ENCODE measurements around the gene RAB33B. TPM values are rescaled to one million over a fixed set of nuclear protein-coding genes. Genes with fewer than 3 reads are reported as not detected.
"Not testable (repeated sequence)": the region's sequence is repeated elsewhere in the genome, so short reads cannot be mapped to it uniquely, and the experiment has no call there.

RAB33B gene
- total RNA-seq (10 to 100 TPM; 16.4 to 16.6 TPM), polyA plus RNA-seq (10 to 100 TPM in 1 of 2 donors, 1 to 10 TPM in 1; 9.4 to 10.3 TPM)

GRCh38 chr4:139454111-139455045 is at the start of gene RAB33B:
Gene RAB33B, plus strand, starts transcription at chr4:139454121. Its CDS starts 75 bp downstream, at chr4:139454196.
- no peak for DNase-seq
- Mint-ChIP-seq H3K27me3 (no peaks in the 10 kb centered on the region), H3K4me1 (peaks cover 50 to 78% (median 64%) of the 10 kb centered on the region in 4 donors), H3K9me3 (no peaks in the 10 kb centered on the region), H3K27ac (peak within 1 kb of the TSS; percentile 98 to 100 (median 99)), H3K36me3 (peaks cover 0 to 19% of the 10 kb centered on the region in 2 donors), H3K4me3 (peak within 1 kb of the TSS; percentile 95 to 99 (median 97))
- H3K27ac ChIP-seq (ENCODE audit: low read depth, low read length): peak within 1 kb of the TSS; percentile 89
- H3K27me3 ChIP-seq (ENCODE audit: insufficient read depth, low read length): no peaks in the 10 kb centered on the region
- no peaks in the 10 kb centered on the region for H3K36me3 ChIP-seq (ENCODE audit: insufficient read depth, low read length)
- POLR2A ChIA-PET (ENCODE audit: partially characterized antibody): interaction anchor here (1.0 to 5.7 kb wide), 9 partner anchors 15 to 919 kb away, joined by 3 to 73 read pairs (median 5); partner anchors contain the start of genes NAA15, NDUFC1, NOCT and SCOC
- intact Hi-C loops (cut with micrococcal nuclease): loop anchor here (5.0 kb wide), 3 partner anchors 698 to 1068 kb away; partner anchors contain the start of genes ELMOD2, MAML3 and SCOC
- H3K4me3 ChIP-seq (ENCODE audit: low read length in 2 of 2): peak within 1 kb of the TSS; percentile 71 to 93
- H3K9me3 ChIP-seq (ENCODE audit: control insufficient read depth in 1 of 2, low read length in 2 of 2): no peaks in the 10 kb centered on the region
- peaks cover 66% of the 10 kb centered on the region for H3K4me1 ChIP-seq (ENCODE audit: insufficient read depth, low read length)
- CTCF ChIA-PET (ENCODE audit: partially characterized antibody): interaction anchor here (1.6 kb wide), 1 partner anchor 424 kb away, joined by 9 read pairs; no protein-coding TSS in a partner anchor

- intact Hi-C loops (cut with micrococcal nuclease): loop anchor here (10.0 kb wide), 1 partner anchor 376 kb away; no protein-coding TSS in a partner anchor
- CTCF ChIA-PET (ENCODE audit: partially characterized antibody): no interaction called here
These were observed 43.6 kb upstream of the RAB33B start for GRCh38 chr4:139410312-139410711.

GRCh38 chr4:139414671-139415210 is 39.2 kb upstream of the RAB33B start:
- intact Hi-C loops (cut with micrococcal nuclease): loop anchor here (10.0 kb wide), 1 partner anchor 380 kb away; no protein-coding TSS in a partner anchor
- CTCF ChIA-PET (ENCODE audit: partially characterized antibody): interaction anchor here (1.8 to 1.9 kb wide), 2 partner anchors 384 kb away, joined by 5 to 6 read pairs; no protein-coding TSS in a partner anchor
- POLR2A ChIA-PET (ENCODE audit: partially characterized antibody): not testable (repeated sequence)

More at GRCh38 chr4:139410312-139410711, 43.6 kb upstream of the RAB33B start:
- Histone ChIP-seq H3K4me1 (ENCODE audit: insufficient read depth, low read length) (no peaks in the 10 kb centered on the region), H3K36me3 (ENCODE audit: insufficient read depth, low read length) (no peaks in the 10 kb centered on the region), H3K9me3 (ENCODE audit: control insufficient read depth in 1 of 2, low read length in 2 of 2) (no peaks in the 10 kb centered on the region), H3K27me3 (ENCODE audit: insufficient read depth, low read length) (no peaks in the 10 kb centered on the region), H3K27ac (ENCODE audit: low read depth, low read length) (no peak overlapping the region), H3K4me3 (ENCODE audit: low read length in 2 of 2) (no peak overlapping the region)
- peaks cover 0 to 3% (median 0%) of the 10 kb centered on the region in 4 donors for H3K4me1 Mint-ChIP-seq
- no peaks in the 10 kb centered on the region for H3K27me3 Mint-ChIP-seq
- peaks cover 23 to 41% of the 10 kb centered on the region in 2 donors for H3K36me3 Mint-ChIP-seq
- H3K27ac Mint-ChIP-seq: peak overlapping the region in 1 of 7 donors; percentile 37
- no peak overlapping the region for H3K4me3 Mint-ChIP-seq
- POLR2A ChIA-PET (ENCODE audit: partially characterized antibody): no interaction called here
- peaks cover 0 to 15% (median 8%) of the 10 kb centered on the region in 8 donors for H3K9me3 Mint-ChIP-seq
- no peak for DNase-seq

GRCh38 chr4:139416073-139416673 is 37.7 kb upstream of the RAB33B start:
- H3K27me3 Mint-ChIP-seq: no peaks in the 10 kb centered on the region
- DNase-seq: peak in 4 of 5 donors; percentile 28 to 47 (median 42)
- H3K4me3 Mint-ChIP-seq: no peak overlapping the region
- POLR2A ChIA-PET (ENCODE audit: partially characterized antibody): interaction anchor here (0.8 to 1.0 kb wide), 2 partner anchors 37 to 115 kb away, joined by 3 read pairs; partner anchors contain the start of gene NAA15
- Histone ChIP-seq H3K4me3 (ENCODE audit: low read length in 2 of 2) (no peak overlapping the region), H3K27me3 (ENCODE audit: insufficient read depth, low read length) (no peaks in the 10 kb centered on the region), H3K27ac (ENCODE audit: low read depth, low read length) (no peak overlapping the region), H3K4me1 (ENCODE audit: insufficient read depth, low read length) (no peaks in the 10 kb centered on the region), H3K9me3 (ENCODE audit: control insufficient read depth in 1 of 2, low read length in 2 of 2) (no peaks in the 10 kb centered on the region), H3K36me3 (ENCODE audit: insufficient read depth, low read length) (no peaks in the 10 kb centered on the region)
- peaks cover 0 to 20% (median 12%) of the 10 kb centered on the region in 8 donors for H3K9me3 Mint-ChIP-seq
- peaks cover 21 to 45% of the 10 kb centered on the region in 2 donors for H3K36me3 Mint-ChIP-seq
- H3K4me1 Mint-ChIP-seq: peaks cover 4 to 17% (median 5%) of the 10 kb centered on the region in 4 donors
- H3K27ac Mint-ChIP-seq: no peak overlapping the region
- CTCF ChIA-PET (ENCODE audit: partially characterized antibody): interaction anchor here (0.7 to 1.9 kb wide), 10 partner anchors 9 to 407 kb away, joined by 3 to 6 read pairs (median 3); no protein-coding TSS in a partner anchor
- intact Hi-C loops (cut with micrococcal nuclease): loop anchor here (1.0 to 10.0 kb wide), 5 partner anchors 37 to 381 kb away; no protein-coding TSS in a partner anchor

More at GRCh38 chr4:139414671-139415210, 39.2 kb upstream of the RAB33B start:
- peaks cover 4 to 10% (median 5%) of the 10 kb centered on the region in 4 donors for H3K4me1 Mint-ChIP-seq
- H3K4me1 ChIP-seq (ENCODE audit: insufficient read depth, low read length); H3K27ac ChIP-seq (ENCODE audit: low read depth, low read length); DNase-seq; H3K27me3 Mint-ChIP-seq; H3K36me3 ChIP-seq (ENCODE audit: insufficient read depth, low read length); H3K9me3 ChIP-seq (ENCODE audit: control insufficient read depth in 1 of 2, low read length in 2 of 2); H3K4me3 Mint-ChIP-seq; H3K4me3 ChIP-seq (ENCODE audit: low read length in 2 of 2); H3K27me3 ChIP-seq (ENCODE audit: insufficient read depth, low read length): not testable (repeated sequence)
- H3K9me3 Mint-ChIP-seq: peaks cover 0 to 16% (median 9%) of the 10 kb centered on the region in 8 donors
- peaks cover 17 to 35% of the 10 kb centered on the region in 2 donors for H3K36me3 Mint-ChIP-seq
- peak overlapping the region in 1 of 7 donors; percentile 73 for H3K27ac Mint-ChIP-seq

GRCh38 chr4:139419388-139419914 is 34.5 kb upstream of the RAB33B start:
- Mint-ChIP-seq H3K9me3 (peaks cover 0 to 28% (median 16%) of the 10 kb centered on the region in 8 donors), H3K4me3 (no peak overlapping the region), H3K4me1 (peaks cover 3 to 17% (median 4%) of the 10 kb centered on the region in 4 donors), H3K27ac (peak overlapping the region in 4 of 7 donors; percentile 29 to 82 (median 61)), H3K36me3 (peaks cover 9 to 46% of the 10 kb centered on the region in 2 donors), H3K27me3 (no peaks in the 10 kb centered on the region)
- H3K4me1 ChIP-seq (ENCODE audit: insufficient read depth, low read length): no peaks in the 10 kb centered on the region
- peak in 1 of 5 donors; percentile 14 for DNase-seq
- H3K9me3 ChIP-seq (ENCODE audit: control insufficient read depth in 1 of 2, low read length in 2 of 2): no peaks in the 10 kb centered on the region
- ChIA-PET POLR2A (ENCODE audit: partially characterized antibody) (no interaction called here), CTCF (ENCODE audit: partially characterized antibody) (interaction anchor here (1.1 to 2.1 kb wide), 2 partner anchors 33 to 234 kb away, joined by 3 to 8 read pairs; no protein-coding TSS in a partner anchor)
- no peak overlapping the region for H3K27ac ChIP-seq (ENCODE audit: low read depth, low read length)
- no peak overlapping the region for H3K4me3 ChIP-seq (ENCODE audit: low read length in 2 of 2)
- H3K27me3 ChIP-seq (ENCODE audit: insufficient read depth, low read length): no peaks in the 10 kb centered on the region
- no peaks in the 10 kb centered on the region for H3K36me3 ChIP-seq (ENCODE audit: insufficient read depth, low read length)
- intact Hi-C loops (cut with micrococcal nuclease): loop anchor here (10.0 kb wide), 1 partner anchor 385 kb away; no protein-coding TSS in a partner anchor

- Histone ChIP-seq H3K4me3 (ENCODE audit: low read length in 2 of 2) (no peak overlapping the region), H3K27me3 (ENCODE audit: insufficient read depth, low read length) (no peaks in the 10 kb centered on the region), H3K9me3 (ENCODE audit: control insufficient read depth in 1 of 2, low read length in 2 of 2) (no peaks in the 10 kb centered on the region), H3K4me1 (ENCODE audit: insufficient read depth, low read length) (no peaks in the 10 kb centered on the region), H3K36me3 (ENCODE audit: insufficient read depth, low read length) (no peaks in the 10 kb centered on the region), H3K27ac (ENCODE audit: low read depth, low read length) (no peak overlapping the region)
- DNase-seq: no peak
- intact Hi-C loops (cut with micrococcal nuclease): no loop called here
- peak overlapping the region in 3 of 7 donors; percentile 2 to 57 (median 2) for H3K27ac Mint-ChIP-seq
- peaks cover 0 to 23% (median 6%) of the 10 kb centered on the region in 8 donors for H3K9me3 Mint-ChIP-seq
- H3K27me3 Mint-ChIP-seq: no peaks in the 10 kb centered on the region
- POLR2A ChIA-PET (ENCODE audit: partially characterized antibody): no interaction called here
- H3K4me3 Mint-ChIP-seq: no peak overlapping the region
- H3K36me3 Mint-ChIP-seq: peaks cover 5 to 35% of the 10 kb centered on the region in 2 donors
- CTCF ChIA-PET (ENCODE audit: partially characterized antibody): no interaction called here
- peaks cover 3 to 17% (median 4%) of the 10 kb centered on the region in 4 donors for H3K4me1 Mint-ChIP-seq
These were observed 33.3 kb upstream of the RAB33B start for GRCh38 chr4:139420652-139421051.

Measured in CD4-positive, alpha-beta memory T cell (primary cell).